ENCODE data around the gene ANKLE1. TPM values are rescaled to one million over a fixed set of nuclear protein-coding genes. Genes with fewer than 3 reads are reported as not detected.

The ANKLE1 gene
- total RNA-seq, 1 experiment from 2014 or later: 9.1 TPM

- TF ChIP-seq MLX (CRISPR knock-in tag; IDR thresholded peaks at IDR 0.05) (no peak), ESRRA (CRISPR knock-in tag; IDR thresholded peaks at IDR 0.05; ENCODE audit: borderline replicate concordance) (no peak), ELF4 (CRISPR knock-in tag; IDR thresholded peaks at IDR 0.05; ENCODE audit: low read depth) (no peak), FOXK1 (CRISPR knock-in tag; IDR thresholded peaks at IDR 0.05) (no peak), ZNF281 (CRISPR knock-in tag; IDR thresholded peaks at IDR 0.05) (no peak), USF1 (CRISPR knock-in tag; IDR thresholded peaks at IDR 0.05) (no peak)
Measured at GRCh38 chr19:17323300-17323963, 41.7 kb downstream of the ANKLE1 start (continued).

GRCh38 chr19:17323964-17324332, 42.2 kb downstream of the ANKLE1 start:
- TF ChIP-seq GRHL2 (CRISPR knock-in tag; IDR thresholded peaks at IDR 0.05; ENCODE audit: insufficient replicate concordance, severe bottlenecking) (no peak), ZNF671 (CRISPR knock-in tag; IDR thresholded peaks at IDR 0.05) (no peak), AR (CRISPR knock-in tag; IDR thresholded peaks at IDR 0.05) (no peak), RORB (CRISPR knock-in tag; IDR thresholded peaks at IDR 0.05) (no peak), NR1H2 (CRISPR knock-in tag; IDR thresholded peaks at IDR 0.05) (no peak), ZNF138 (CRISPR knock-in tag; conservative IDR thresholded peaks at IDR 0.05) (no peak), NR3C1 (CRISPR knock-in tag; conservative IDR thresholded peaks at IDR 0.05; ENCODE audit: low read depth) (no peak), SP1 (CRISPR knock-in tag; conservative IDR thresholded peaks at IDR 0.05) (no peak), ZNF232 (CRISPR knock-in tag; IDR thresholded peaks at IDR 0.05) (no peak), HMGXB4 (CRISPR knock-in tag; IDR thresholded peaks at IDR 0.05) (no peak), KAT7 (CRISPR knock-in tag; IDR thresholded peaks at IDR 0.05; ENCODE audit: borderline replicate concordance) (no peak), FOXK1 (CRISPR knock-in tag; IDR thresholded peaks at IDR 0.05) (no peak), RELA (CRISPR knock-in tag; IDR thresholded peaks at IDR 0.05; ENCODE audit: borderline replicate concordance) (no peak), ZNF281 (CRISPR knock-in tag; IDR thresholded peaks at IDR 0.05) (no peak), ZNF512 (CRISPR knock-in tag; IDR thresholded peaks at IDR 0.05; ENCODE audit: borderline replicate concordance) (no peak), ZMAT4 (CRISPR knock-in tag; IDR thresholded peaks at IDR 0.05) (no peak), CBFB (CRISPR knock-in tag; IDR thresholded peaks at IDR 0.05; ENCODE audit: low read depth) (no peak)
- H3K27me3 Mint-ChIP-seq (ENCODE audit: low read depth): no peaks in the 10 kb centered on the region
- DNase-seq (ENCODE audit: low spot score) (no peak), ATAC-seq (no peak)
- no peak overlapping the region for H3K27ac Mint-ChIP-seq
- H3K36me3 Mint-ChIP-seq: peaks cover 17% of the 10 kb centered on the region
- H3K4me1 Mint-ChIP-seq: peaks cover 14% of the 10 kb centered on the region
- ChIA-PET POLR2A (no interaction called here), CTCF (interaction anchor here (0.6 to 1.0 kb wide), 2 partner anchors 68 to 79 kb away, joined by 3 read pairs; no protein-coding TSS in a partner anchor)
- H3K9me3 Mint-ChIP-seq: no peaks in the 10 kb centered on the region
- no peak overlapping the region for H3K4me3 Mint-ChIP-seq

All from WTC11 (cell line).